Testis (tissue), 2 donors: ENCODE measurements around the gene CACNB4.

Source experiments
- CTCF ChIP-seq, 3 experiments: fragments of 450-650 bp in 2 of 3; fragments of 200-600 bp in 1 of 3; sonication (generic) in 1 of 3; IDR thresholded peaks; one replicate each; pipeline ENCODE4 v1.5.1; 2016 to 2019; ENCODE audit warnings: antibody characterized with exemption in 3 of 3, mild to moderate bottlenecking in 2 of 3, moderate library complexity in 1 of 3
- POLR2A ChIP-seq: fragments of 450-650 bp; IDR thresholded peaks from one replicate; pipeline ENCODE4 v1.6.1; 2017; ENCODE audit warnings: antibody characterized with exemption, mild to moderate bottlenecking, moderate library complexity

GRCh38 chr2:152034257-152034801 is 64.5 kb downstream of the CACNB4 start:
- TF ChIP-seq POLR2A (no peak), CTCF (IDR thresholded peaks at IDR 0.05) (no peak)
